Right lobe of liver (tissue), 6 donors: Measurements from ENCODE around the gene OSBPL2. TPM values are rescaled to one million over a fixed set of nuclear protein-coding genes. Genes with fewer than 3 reads are reported as not detected.

ENCODE experiments used
- ATAC-seq, 4 donors: fragments of 200-7000 bp; cut with Tn5 transposase; one replicate each; pipeline ENCODE4 v1.9.1; 2020; ENCODE audit warnings: mild to moderate bottlenecking in 4 of 4, moderate library complexity in 4 of 4
- DNase-seq, 3 donors: peaks; one replicate each; pipeline ENCODE4 v3.0.0-alpha.2; 2020
- H3K27ac ChIP-seq, 3 donors: fragments of 200-600 bp; one replicate each; pipeline ENCODE4 v1.8.0; 2022
- H3K27me3 ChIP-seq, 2 donors: fragments of 200-600 bp; one replicate each; pipeline ENCODE4 v1.8.0; 2022
- H3K36me3 ChIP-seq, 4 donors: fragments of 200-600 bp; sonication (generic) in 1 of 4; one replicate each; pipeline versions ENCODE4 v1.5.1 to v1.8.0; 2017 to 2022; ENCODE audit warnings: control low read depth in 1 of 4
- H3K4me1 ChIP-seq, 4 donors: fragments of 200-600 bp; sonication (generic) in 1 of 4; one replicate each; pipeline versions ENCODE4 v1.5.1 to v1.8.0; 2017 to 2022; ENCODE audit warnings: control low read depth in 1 of 4
- H3K4me3 ChIP-seq, 3 donors: fragments of 200-600 bp; one replicate each; pipeline ENCODE4 v1.8.0; 2022
- H3K9me3 ChIP-seq, 4 donors: fragments of 200-600 bp; sonication (generic) in 1 of 4; one replicate each; pipeline versions ENCODE4 v1.5.1 to v1.8.0; 2017 to 2022; ENCODE audit warnings: control low read depth in 1 of 4
- POLR2A ChIP-seq: fragments of 450-650 bp; IDR thresholded peaks from one replicate; pipeline ENCODE4 v1.6.1; 2017; ENCODE audit warnings: antibody characterized with exemption, mild to moderate bottlenecking
- WGBS: methylation state at CpG from one replicate; pipeline ENCODE4 v1.1.6; 2018; ENCODE audit warnings: low coverage, low lambda C conversion rate; ENCODE audit not compliant: insufficient coverage; ENCODE audit errors: missing lambda C conversion rate; 5-methylcytosine and 5-hydroxymethylcytosine counted together
- intact Hi-C, 2 donors: fragments of 100-400 bp; cut with DNase I; formaldehyde crosslinking; loops; one replicate each; pipeline versions ENCODE4 v1.11.2 to v1.14.1; 2022
- total RNA-seq, 6 experiments: library from RNA; depleted of rRNA in 2 of 6; stranded (reverse); fragments of >200 nt in 2 of 6; fragmentation: NEBNext Ultra II Directional in 3 of 6; extraction: Animal tissue kit (Norgen Biotek cat#: 25700) in 3 of 6; gene quantifications; one replicate each; pipeline versions ENCODE4 v1.1.0 to v1.2.4, GENCODE V29; 2016 to 2023
- TF ChIP-seq, protein P1 (sequence below), 4 donors: fragments of 200-600 bp in 3 of 4; fragments of 450-650 bp in 1 of 4; IDR thresholded peaks; one replicate each; pipeline versions ENCODE4 v1.5.1 to v1.8.0; 2016 to 2022; ENCODE audit warnings: antibody characterized with exemption in 4 of 4, mild to moderate bottlenecking in 2 of 4
- donor health status: DM: no; HTN: yes; CAD: no.
- donor health status: DM: no; HTN: no; CAD: no.
- donor health status: DM: no; HTN: no; CAD: no.
- donor health status: DM: no; HTN: yes; CAD: no.
- donor health status: DM: no; HTN: yes; CAD: no.

The OSBPL2 gene
- total RNA-seq, 6 experiments from 2014 or later: 15.6 to 27.8 (median 21.2) TPM

DNA sequence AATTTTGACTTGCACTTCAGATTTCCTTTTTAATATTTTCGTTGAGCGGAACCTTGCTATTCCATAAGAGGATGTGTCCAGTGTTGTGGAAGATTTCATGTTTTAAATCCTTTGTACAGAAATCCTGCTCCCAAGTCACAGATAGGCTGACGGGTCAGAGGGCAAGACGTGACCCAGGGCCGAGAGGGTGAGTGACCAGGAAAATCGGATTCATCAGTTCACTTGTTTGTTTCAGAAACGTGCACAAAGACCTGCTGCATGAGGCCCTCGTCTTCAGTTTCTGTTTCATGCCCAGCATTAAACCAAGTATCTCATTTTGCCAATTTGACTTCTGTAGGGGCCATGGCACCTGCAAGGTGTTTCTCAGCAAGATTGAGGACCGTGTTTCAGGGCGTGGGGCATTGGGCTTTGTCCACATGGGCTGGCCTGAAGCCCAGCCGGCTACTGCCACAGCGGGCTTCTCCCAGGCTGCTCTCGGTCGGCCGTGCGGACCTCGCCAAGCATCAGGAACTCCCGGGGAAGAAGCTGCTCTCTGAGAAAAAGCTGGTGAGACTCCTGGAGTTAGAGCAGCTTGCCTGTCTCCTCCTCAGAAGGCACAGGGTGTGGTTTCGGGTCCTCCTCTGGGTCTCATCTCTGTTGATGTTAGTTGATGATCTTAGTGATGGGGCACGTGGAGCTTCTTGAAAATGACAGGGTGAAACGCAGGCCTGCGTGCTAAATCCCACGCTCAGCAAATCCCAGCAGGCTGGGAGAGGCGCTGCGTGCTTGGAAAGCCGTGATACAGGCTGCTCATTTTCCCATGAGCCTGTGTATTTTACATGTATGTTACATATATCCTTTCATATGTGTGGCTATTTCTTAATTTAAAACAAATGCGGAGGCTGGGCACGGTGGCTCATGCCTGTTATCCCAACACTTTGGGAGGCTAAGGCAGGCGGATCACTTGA, 45.0 kb upstream of the OSBPL2 start:
- intact Hi-C loops: no loop called here
- H3K4me3 ChIP-seq: no peak overlapping the region
- ATAC-seq: peak; percentile 60 to 66 (median 64)
- TF ChIP-seq, protein P1, sequence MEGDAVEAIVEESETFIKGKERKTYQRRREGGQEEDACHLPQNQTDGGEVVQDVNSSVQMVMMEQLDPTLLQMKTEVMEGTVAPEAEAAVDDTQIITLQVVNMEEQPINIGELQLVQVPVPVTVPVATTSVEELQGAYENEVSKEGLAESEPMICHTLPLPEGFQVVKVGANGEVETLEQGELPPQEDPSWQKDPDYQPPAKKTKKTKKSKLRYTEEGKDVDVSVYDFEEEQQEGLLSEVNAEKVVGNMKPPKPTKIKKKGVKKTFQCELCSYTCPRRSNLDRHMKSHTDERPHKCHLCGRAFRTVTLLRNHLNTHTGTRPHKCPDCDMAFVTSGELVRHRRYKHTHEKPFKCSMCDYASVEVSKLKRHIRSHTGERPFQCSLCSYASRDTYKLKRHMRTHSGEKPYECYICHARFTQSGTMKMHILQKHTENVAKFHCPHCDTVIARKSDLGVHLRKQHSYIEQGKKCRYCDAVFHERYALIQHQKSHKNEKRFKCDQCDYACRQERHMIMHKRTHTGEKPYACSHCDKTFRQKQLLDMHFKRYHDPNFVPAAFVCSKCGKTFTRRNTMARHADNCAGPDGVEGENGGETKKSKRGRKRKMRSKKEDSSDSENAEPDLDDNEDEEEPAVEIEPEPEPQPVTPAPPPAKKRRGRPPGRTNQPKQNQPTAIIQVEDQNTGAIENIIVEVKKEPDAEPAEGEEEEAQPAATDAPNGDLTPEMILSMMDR (IDR thresholded peaks at IDR 0.05): no peak
- no peak for TF ChIP-seq POLR2A
- no peaks in the 10 kb centered on the region for H3K9me3 ChIP-seq
- H3K27ac ChIP-seq: peak overlapping the region in 1 of 3 donors; percentile 7
- H3K4me1 ChIP-seq: peaks cover 0 to 10% (median 0%) of the 10 kb centered on the region in 4 donors
- peaks cover 0 to 31% (median 7%) of the 10 kb centered on the region in 4 donors for H3K36me3 ChIP-seq
- no peaks in the 10 kb centered on the region for H3K27me3 ChIP-seq
- DNase-seq: peak in 2 of 3 donors; percentile 32 to 60
- 56% methylated on average over 17 of the region's 29 CpGs for WGBS

DNA sequence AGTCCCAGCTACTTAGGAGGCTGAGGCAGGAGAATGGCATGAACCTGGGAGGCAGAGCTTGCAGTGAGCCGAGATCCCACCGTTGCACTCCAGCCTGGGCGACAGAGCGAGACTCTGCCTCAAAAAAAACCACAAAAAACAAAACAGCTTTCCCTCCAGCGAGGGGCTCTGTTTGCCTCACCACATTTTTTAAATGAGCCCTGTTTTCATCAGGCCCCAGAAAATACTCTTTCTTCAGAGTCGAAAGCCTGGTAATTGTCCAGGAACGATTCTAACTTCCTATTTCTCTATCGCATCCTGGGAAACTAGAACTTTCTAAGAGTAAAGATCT, 43.3 kb upstream of the OSBPL2 start:
- intact Hi-C loops: no loop called here
- no peak overlapping the region for H3K27ac ChIP-seq
- peaks cover 0 to 38% (median 14%) of the 10 kb centered on the region in 4 donors for H3K36me3 ChIP-seq
- no peaks in the 10 kb centered on the region for H3K27me3 ChIP-seq
- H3K4me3 ChIP-seq: no peak overlapping the region
- TF ChIP-seq, protein P1 (IDR thresholded peaks at IDR 0.05): no peak
- no peak for TF ChIP-seq POLR2A
- ATAC-seq: no peak
- H3K4me1 ChIP-seq: peaks cover 0 to 10% (median 0%) of the 10 kb centered on the region in 4 donors
- WGBS: 83% methylated on average over 4 of the region's 8 CpGs
- H3K9me3 ChIP-seq: no peaks in the 10 kb centered on the region
- no peak for DNase-seq

DNA sequence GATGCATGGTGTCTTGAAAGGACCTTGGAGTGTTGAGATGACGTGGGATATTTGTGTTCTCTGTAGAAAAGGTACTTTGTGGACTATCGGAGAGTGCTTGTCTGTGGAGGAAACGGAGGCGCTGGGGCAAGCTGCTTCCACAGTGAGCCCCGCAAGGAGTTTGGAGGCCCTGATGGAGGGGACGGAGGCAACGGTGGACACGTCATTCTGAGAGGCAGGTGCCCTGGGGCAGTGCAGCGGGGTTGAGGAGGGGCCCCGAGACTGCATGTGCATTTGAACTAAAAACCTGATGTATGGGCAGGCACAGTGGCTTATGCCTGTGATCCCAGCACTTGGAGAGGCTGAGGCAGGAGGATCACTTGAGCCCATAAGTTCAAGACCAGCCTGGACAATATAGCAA, 42.6 kb upstream of the OSBPL2 start:
- H3K9me3 ChIP-seq: no peaks in the 10 kb centered on the region
- TF ChIP-seq POLR2A: no peak
- TF ChIP-seq, protein P1 (IDR thresholded peaks at IDR 0.05): no peak
- H3K4me1 ChIP-seq: peaks cover 0 to 10% (median 0%) of the 10 kb centered on the region in 4 donors
- peaks cover 0 to 45% (median 16%) of the 10 kb centered on the region in 4 donors for H3K36me3 ChIP-seq
- no peak overlapping the region for H3K4me3 ChIP-seq
- no peaks in the 10 kb centered on the region for H3K27me3 ChIP-seq
- intact Hi-C loops: no loop called here
- WGBS: 92% methylated on average over 10 of the region's 10 CpGs
- no peak overlapping the region for H3K27ac ChIP-seq
- ATAC-seq: no peak
- DNase-seq: peak in 2 of 3 donors; percentile 4 to 27

- Histone ChIP-seq H3K36me3 (peaks cover 0 to 51% (median 19%) of the 10 kb centered on the region in 4 donors), H3K4me1 (peaks cover 0 to 10% (median 0%) of the 10 kb centered on the region in 4 donors), H3K27ac (no peak overlapping the region), H3K4me3 (no peak overlapping the region), H3K9me3 (no peaks in the 10 kb centered on the region), H3K27me3 (no peaks in the 10 kb centered on the region)
- intact Hi-C loops: no loop called here
- DNase-seq (peak in 2 of 3 donors; percentile 3 to 9), ATAC-seq (no peak)
- no peak for TF ChIP-seq POLR2A
- TF ChIP-seq, protein P1 (IDR thresholded peaks at IDR 0.05): no peak
- WGBS: 90% methylated on average over 8 of the region's 10 CpGs
These were observed 42.0 kb upstream of the OSBPL2 start for GRCh38 chr20:62196286-62196685.
